HCT116 (cell line): Measurements from ENCODE around the gene ZNF691. TPM values are rescaled to one million over a fixed set of nuclear protein-coding genes. Genes with fewer than 3 reads are reported as not detected.

Source experiments
- ATAC-seq: fragments of 200-7000 bp; cut with Tn5 transposase; 2 replicates; pipeline ENCODE4 v1.9.1; 2020; ENCODE audit warnings: mild to moderate bottlenecking, moderate library complexity
- BruUV-seq: library from RNA; stranded (reverse); fragments of 400-500 nt; replicated peaks from 2 replicates; lab custom pipeline; 2021; lab: Mats Ljungman, UMichigan
- CTCF ChIA-PET: fragments of 300-600 bp; sonication (Branson Sonifier 250); formaldehyde crosslinking; loops from one replicate; lab custom pipeline; 2021; ENCODE audit warnings: antibody characterized with exemption; lab: Charles Lee
- POLR2A ChIA-PET: fragments of 300-600, 350-600 bp; sonication (Branson Sonifier 250); formaldehyde crosslinking; loops from one replicate; lab custom pipeline; 2021; ENCODE audit warnings: antibody characterized with exemption; lab: Charles Lee
- RAD21 ChIA-PET, 2 experiments: fragments of 300-600 bp; sonication (Branson Sonifier 250); formaldehyde crosslinking; loops; one replicate each; lab custom pipeline; 2023; ENCODE audit warnings: low total read pairs in 2 of 2; ENCODE audit not compliant: uncharacterized antibody in 2 of 2, unreplicated experiment in 2 of 2, low non-redundant PET in 1 of 2; lab: Charles Lee
- DNase-seq: peaks from one replicate; pipeline ENCODE4 v3.0.0-alpha.2; 2010; ENCODE audit warnings: low read depth, low spot score
- H2AFZ ChIP-seq: fragments of 200-600 bp; shearing (Covaris generic), sonication (generic); 2 replicates; pipeline ENCODE4 v1.6.1; 2017; ENCODE audit warnings: low read depth, mixed run types, mixed read lengths, antibody characterized with exemption, low read length; ENCODE audit not compliant: poor library complexity, severe bottlenecking
- H3K27ac ChIP-seq: 2 replicates; pipeline ENCODE4 v1.5.1; 2012; ENCODE audit warnings: low read depth, low read length
- H3K27me3 ChIP-seq: fragments of 200-600 bp; sonication (generic); 2 replicates; pipeline ENCODE4 v1.6.1; 2016; ENCODE audit warnings: mixed run types, low read length, mixed read lengths; ENCODE audit not compliant: insufficient read depth
- H3K36me3 ChIP-seq, 2 experiments: fragments of 200-500 bp in 1 of 2; fragments of 200-600 bp in 1 of 2; sonication (Bioruptor generic) in 1 of 2; sonication (generic) in 1 of 2; 2 replicates each; pipeline versions ENCODE4 v1.5.1 to v1.6.1; 2014 to 2016; ENCODE audit warnings: low read length in 2 of 2, inconsistent platforms in 1 of 2, mixed read lengths in 1 of 2, mixed run types in 1 of 2; ENCODE audit not compliant: insufficient read depth in 2 of 2, control insufficient read depth in 1 of 2
- H3K4me1 ChIP-seq, 2 experiments: fragments of 200-600 bp in 1 of 2; sonication (generic) in 1 of 2; 2 replicates each; pipeline versions ENCODE4 v1.5.1 to v1.6.1; 2012 to 2017; ENCODE audit warnings: low read length in 2 of 2, inconsistent platforms in 1 of 2, mild to moderate bottlenecking in 1 of 2, mixed read lengths in 1 of 2, mixed run types in 1 of 2, moderate library complexity in 1 of 2; ENCODE audit not compliant: insufficient read depth in 2 of 2, control insufficient read depth in 1 of 2
- H3K4me2 ChIP-seq: fragments of 200-600 bp; sonication (generic); 2 replicates; pipeline ENCODE4 v1.6.1; 2017; ENCODE audit warnings: mixed run types, low read length, mixed read lengths
- H3K4me3 ChIP-seq, 2 experiments: fragments of 200-600 bp in 1 of 2; sonication (generic) in 1 of 2; replicated peaks in 1 of 2; 2 replicates each; pipeline ENCODE4 v1.5.1; 2011 to 2016; ENCODE audit warnings: low read length in 2 of 2, control low read depth in 1 of 2, low read depth in 1 of 2, mild to moderate bottlenecking in 1 of 2, mixed read lengths in 1 of 2, mixed run types in 1 of 2
- H3K79me2 ChIP-seq: fragments of 200-600 bp; sonication (generic); 2 replicates; pipeline ENCODE4 v1.6.1; 2017; ENCODE audit warnings: mild to moderate bottlenecking, mixed run types, low read length, moderate library complexity, mixed read lengths; ENCODE audit not compliant: insufficient read depth
- H3K9ac ChIP-seq: fragments of 200-600 bp; sonication (generic); 2 replicates; pipeline ENCODE4 v1.6.1; 2016; ENCODE audit warnings: low read length, mixed read lengths
- H3K9me2 ChIP-seq: fragments of 200-600 bp; sonication (generic), shearing (Covaris generic); 2 replicates; pipeline ENCODE4 v1.6.1; 2017; ENCODE audit warnings: mixed run types, mild to moderate bottlenecking, moderate library complexity; ENCODE audit not compliant: insufficient read depth
- H3K9me3 ChIP-seq, 2 experiments: fragments of 200-500 bp in 1 of 2; fragments of 200-600 bp in 1 of 2; sonication (Bioruptor generic) in 1 of 2; sonication (generic) in 1 of 2; 2 replicates each; pipeline ENCODE4 v1.6.1; 2014 to 2017; ENCODE audit warnings: low read length in 2 of 2, mixed read lengths in 2 of 2, inconsistent platforms in 1 of 2, low read depth in 1 of 2, mild to moderate bottlenecking in 1 of 2, mixed run types in 1 of 2, moderate library complexity in 1 of 2; ENCODE audit not compliant: control insufficient read depth in 1 of 2, insufficient read depth in 1 of 2
- H4K20me1 ChIP-seq: fragments of 200-600 bp; sonication (generic), shearing (Covaris generic); 2 replicates; pipeline ENCODE4 v1.6.1; 2017; ENCODE audit warnings: mixed run types, mild to moderate bottlenecking, moderate library complexity; ENCODE audit not compliant: insufficient read depth
- ATF3 ChIP-seq: IDR thresholded peaks from 2 replicates; pipeline ENCODE4 v1.6.1; 2012
- CBX3 ChIP-seq: IDR thresholded peaks from 2 replicates; pipeline ENCODE4 v1.6.1; 2012; ENCODE audit warnings: low read depth
- CEBPB ChIP-seq: IDR thresholded peaks from 2 replicates; pipeline ENCODE4 v1.6.1; 2012; ENCODE audit warnings: low read depth
- EGR1 ChIP-seq: IDR thresholded peaks from 2 replicates; pipeline ENCODE4 v1.6.1; 2012; ENCODE audit warnings: low read depth
- JUND ChIP-seq: IDR thresholded peaks from 2 replicates; pipeline ENCODE4 v1.6.1; 2012
- MAX ChIP-seq: IDR thresholded peaks from 2 replicates; pipeline ENCODE4 v1.6.1; 2012
- POLR2AphosphoS5 ChIP-seq: IDR thresholded peaks from 2 replicates; pipeline ENCODE4 v1.6.1; 2011; ENCODE audit warnings: mild to moderate bottlenecking, low read depth, low read length, moderate library complexity
- RAD21 ChIP-seq: IDR thresholded peaks from 2 replicates; pipeline ENCODE4 v1.6.1; 2012; ENCODE audit warnings: low read depth, mild to moderate bottlenecking
- REST ChIP-seq: IDR thresholded peaks from 2 replicates; pipeline ENCODE4 v1.6.1; 2012; ENCODE audit warnings: low read depth
- SIN3A ChIP-seq: IDR thresholded peaks from 2 replicates; pipeline ENCODE4 v1.6.1; 2012; ENCODE audit warnings: low read depth
- SP1 ChIP-seq: IDR thresholded peaks from 2 replicates; pipeline ENCODE4 v1.6.1; 2012; ENCODE audit warnings: low read depth
- SRF ChIP-seq: IDR thresholded peaks from 2 replicates; pipeline ENCODE4 v1.6.1; 2012; ENCODE audit warnings: low read depth
- TCF7L2 ChIP-seq: IDR thresholded peaks from 2 replicates; pipeline ENCODE4 v1.7.0; 2011; ENCODE audit warnings: borderline replicate concordance, inconsistent platforms; ENCODE audit not compliant: insufficient read depth, insufficient read length; ENCODE audit errors: extremely low read depth
- ZBTB33 ChIP-seq: IDR thresholded peaks from 2 replicates; pipeline ENCODE4 v1.6.1; 2011; ENCODE audit warnings: mild to moderate bottlenecking, low read length, moderate library complexity; ENCODE audit not compliant: insufficient replicate concordance; ENCODE audit errors: extremely low read depth
- ZFX ChIP-seq: fragments of 450-650 bp; IDR thresholded peaks from 2 replicates; pipeline ENCODE4 v1.6.1; 2017
- intact Hi-C: fragments of 100-400 bp; cut with micrococcal nuclease; formaldehyde crosslinking; loops from 2 replicates; pipeline ENCODE4 v1.10.0; 2022
- total RNA-seq: library from RNA; stranded (reverse); gene quantifications from one replicate; pipeline ENCODE4 v1.2.1, GENCODE V29; 2021; ENCODE audit not compliant: unreplicated experiment

The ZNF691 gene
- total RNA-seq, 1 experiment from 2014 or later: 11.1 TPM

- no peak for ATAC-seq
- Histone ChIP-seq H3K9ac (no peak overlapping the region), H4K20me1 (no peaks in the 10 kb centered on the region), H3K79me2 (no peaks in the 10 kb centered on the region), H3K9me2 (no peaks in the 10 kb centered on the region), H3K27ac (no peak overlapping the region), H3K36me3 (no peaks in the 10 kb centered on the region), H3K27me3 (no peaks in the 10 kb centered on the region), H2AFZ (no peak overlapping the region), H3K4me3 (no peak overlapping the region), H3K4me1 (no peaks in the 10 kb centered on the region), H3K9me3 (no peaks in the 10 kb centered on the region), H3K4me2 (no peak overlapping the region)
- POLR2A ChIA-PET: no interaction called here
- intact Hi-C loops: no loop called here
- no peak for DNase-seq
- no TSS peak for BruUV-seq
- RAD21 ChIA-PET: no interaction called here
- CTCF ChIA-PET: no interaction called here
- no peak for TF ChIP-seq TCF7L2
- no peak for TF ChIP-seq JUND
- no peak for TF ChIP-seq MAX
- TF ChIP-seq SRF: no peak
- no peak for TF ChIP-seq ATF3
Observed at GRCh38 chr1:42888013-42888633, 41.7 kb downstream of the ZNF691 start.

GRCh38 chr1:42889264-42889663, 42.9 kb downstream of the ZNF691 start:
- Histone ChIP-seq H3K9me2 (no peaks in the 10 kb centered on the region), H3K9me3 (no peaks in the 10 kb centered on the region), H3K4me1 (no peaks in the 10 kb centered on the region), H2AFZ (no peak overlapping the region), H3K27ac (no peak overlapping the region), H4K20me1 (no peaks in the 10 kb centered on the region), H3K4me2 (no peak overlapping the region), H3K9ac (no peak overlapping the region), H3K79me2 (no peaks in the 10 kb centered on the region), H3K4me3 (no peak overlapping the region), H3K27me3 (no peaks in the 10 kb centered on the region), H3K36me3 (no peaks in the 10 kb centered on the region)
- ChIA-PET CTCF (no interaction called here), POLR2A (interaction anchor here (0.6 kb wide), 1 partner anchor 35 kb away, joined by 5 read pairs; no protein-coding TSS in a partner anchor), RAD21 (no interaction called here)
- intact Hi-C loops: no loop called here
- no TSS peak for BruUV-seq
- no peak for DNase-seq
- ATAC-seq: no peak
- TF ChIP-seq ZBTB33 (no peak), SRF (no peak), ATF3 (no peak), POLR2AphosphoS5 (no peak), SIN3A (no peak), RAD21 (no peak), REST (no peak), SP1 (no peak), ZFX (no peak), CEBPB (no peak), JUND (no peak), EGR1 (no peak), CBX3 (no peak)
